ENCODE data around the gene CRNN.

The CRNN gene

DNA sequence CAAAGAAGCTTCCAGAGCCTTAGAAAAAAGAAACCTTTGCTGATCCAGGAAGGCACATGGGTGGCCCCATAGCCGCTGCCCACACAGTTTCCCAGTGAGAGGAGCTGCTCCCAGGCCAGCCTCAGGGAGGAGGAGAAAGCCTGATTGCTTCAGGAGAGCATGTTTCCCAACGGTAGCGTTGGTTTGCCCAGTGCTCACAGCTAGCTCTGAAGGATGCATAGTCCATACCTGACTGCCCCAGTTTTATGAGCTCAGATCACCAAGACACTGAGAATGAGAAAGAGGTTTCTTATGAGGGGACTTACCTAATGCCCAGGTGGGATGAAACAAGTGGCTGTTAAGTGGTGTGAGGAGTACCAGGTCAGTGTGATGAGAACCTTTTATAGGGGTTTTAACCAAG lies at the start of gene CRNN:
CRNN (minus strand) TSS at position 355 of the 400 bp plus-strand sequence. CDS start 2,030 bp downstream, outside the sequence.
- DNase-seq (ENCODE audit: low read depth, low spot score) = no peak

DNA sequence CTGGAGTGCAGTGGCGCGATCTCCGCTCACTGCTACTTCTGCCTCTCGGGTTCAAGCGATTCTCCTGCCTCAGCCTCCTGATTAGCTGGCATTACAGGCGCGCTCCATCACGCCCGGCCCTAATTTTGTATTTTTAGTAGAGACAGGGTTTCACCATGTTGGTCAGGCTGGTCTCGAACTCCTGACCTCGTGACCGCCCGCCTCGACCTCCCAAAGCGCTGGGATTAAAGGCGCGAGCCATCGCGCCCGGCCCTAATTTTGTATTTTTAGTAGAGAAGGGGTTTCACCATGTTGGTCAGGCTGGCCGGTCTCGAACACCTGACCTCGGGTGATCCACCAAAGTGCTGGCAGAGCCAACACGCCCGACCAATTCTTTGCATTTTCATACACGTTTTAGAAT lies 48.6 kb upstream of the CRNN start:
- DNase-seq (ENCODE audit: low read depth, low spot score) = no peak

DNA sequence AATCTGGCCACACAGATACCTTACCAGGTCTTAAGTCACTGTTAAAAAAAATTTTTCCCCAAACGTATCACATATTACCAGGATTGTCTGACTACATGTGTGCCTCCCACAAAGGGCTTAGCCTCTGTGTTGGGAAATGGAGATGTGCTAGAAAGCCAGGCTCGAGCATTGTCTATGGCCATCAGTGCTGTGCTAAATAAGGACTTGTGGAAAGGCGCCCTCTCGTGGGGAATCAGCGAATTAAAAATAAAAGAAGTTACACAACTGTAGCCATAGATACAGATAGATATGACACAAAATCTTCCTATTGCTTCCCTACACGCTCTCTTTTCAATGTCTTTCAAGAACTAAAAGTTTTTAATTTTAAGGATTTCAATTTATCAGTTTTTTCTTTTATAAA lies 47.5 kb upstream of the CRNN start:
- DNase-seq (ENCODE audit: low read depth, low spot score) = peak; percentile 33

DNA sequence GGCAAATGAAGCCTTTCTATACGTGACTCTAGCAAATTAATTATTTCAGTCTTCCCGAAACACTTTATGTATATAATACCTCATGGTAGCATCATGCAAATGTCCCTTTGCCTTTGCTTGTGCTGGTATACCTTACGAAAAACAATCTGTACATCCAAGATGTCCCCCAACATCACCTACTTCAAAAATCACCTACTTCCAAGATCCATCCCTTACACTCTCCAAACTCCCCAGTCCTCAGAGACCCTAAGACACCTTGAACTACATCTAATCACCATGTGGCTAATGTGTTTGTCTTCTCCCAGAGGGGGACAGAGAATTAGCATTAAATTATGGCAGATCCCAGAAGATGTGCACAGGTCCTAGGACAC lies 46.5 kb upstream of the CRNN start:
- DNase-seq (ENCODE audit: low read depth, low spot score) = no peak

DNA sequence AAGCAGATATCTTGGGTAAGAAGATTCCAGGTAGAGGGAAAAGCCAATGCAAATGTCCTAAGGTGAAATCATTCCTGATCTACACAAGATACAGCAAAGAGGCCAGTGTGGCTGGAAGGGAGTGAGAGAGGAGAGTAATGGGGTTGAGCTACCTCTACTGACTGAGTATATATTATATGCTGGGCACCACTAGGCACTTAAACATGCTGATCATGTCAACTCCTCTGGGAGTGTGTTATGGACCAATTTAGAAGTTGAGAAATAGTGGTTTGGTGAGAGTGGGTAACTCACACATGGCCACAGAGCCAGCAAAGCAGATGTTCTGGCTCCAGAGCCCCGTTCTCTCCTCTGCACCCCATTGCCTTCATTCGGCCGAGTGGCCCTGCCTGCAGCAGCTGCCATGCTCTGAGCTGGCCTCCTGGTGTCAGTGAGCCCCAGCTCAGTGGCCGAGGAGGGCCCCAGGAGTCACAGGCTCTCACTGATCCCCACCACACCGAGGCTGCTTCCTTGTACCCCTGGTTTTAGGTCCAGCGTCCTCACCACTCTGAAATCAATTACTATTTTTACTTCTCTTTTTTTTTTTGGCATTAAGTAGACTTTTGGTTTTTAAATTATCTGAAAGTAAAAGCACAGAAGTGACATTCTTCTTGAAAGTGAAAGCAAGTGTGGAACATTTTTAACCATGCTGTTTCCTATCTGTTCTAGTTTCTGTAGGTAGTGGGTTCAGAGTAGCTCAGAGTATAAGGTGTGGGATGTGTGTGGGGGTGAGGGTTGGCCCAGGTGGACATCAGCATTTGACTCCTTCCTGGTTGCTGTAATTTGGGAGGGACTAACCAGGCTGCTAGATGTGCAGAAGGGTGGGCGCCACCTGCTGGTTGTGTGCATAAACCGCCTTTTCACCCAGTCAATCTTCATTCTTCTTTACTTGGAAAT lies 45.8 kb upstream of the CRNN start:
- DNase-seq (ENCODE audit: low read depth, low spot score) = peak; percentile 35

DNA sequence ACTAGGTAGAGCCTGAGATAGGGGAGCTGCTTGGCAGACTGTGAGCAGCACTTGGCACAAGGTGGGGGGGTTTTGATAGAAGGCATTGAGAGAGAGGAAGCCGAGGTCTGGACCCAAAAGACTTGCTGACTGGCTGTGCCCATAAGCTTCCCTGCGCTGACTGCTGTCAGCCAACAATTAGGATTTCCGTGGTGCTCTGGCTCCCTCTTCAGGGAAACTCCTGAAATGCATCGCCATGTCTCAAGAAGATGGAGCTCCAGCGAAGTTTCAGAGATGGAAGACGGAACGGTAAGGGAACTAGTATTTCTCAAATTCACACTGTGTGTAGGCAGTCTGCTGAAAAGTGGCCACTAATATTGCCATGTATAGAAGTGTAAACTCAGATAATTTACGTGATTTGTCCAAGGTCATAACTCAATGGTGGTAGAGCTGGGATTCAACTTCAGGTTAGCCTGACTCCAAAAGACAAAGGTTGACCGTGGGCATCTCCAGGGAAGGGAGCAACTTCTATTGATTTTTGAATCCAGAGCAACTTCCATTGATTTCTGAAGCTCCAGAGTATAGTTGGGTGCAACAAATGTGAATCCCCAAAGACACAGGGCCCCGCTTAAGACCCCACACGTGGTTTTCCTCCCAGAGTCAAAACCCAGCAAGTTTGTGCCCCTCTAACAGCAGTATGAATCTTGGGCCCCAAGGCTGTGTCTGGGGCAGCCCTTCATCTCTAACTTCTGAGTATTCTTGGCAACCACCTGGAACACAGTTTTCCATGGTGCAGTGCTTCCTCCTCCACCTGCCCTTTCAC lies 44.5 kb upstream of the CRNN start:
- DNase-seq (ENCODE audit: low read depth, low spot score) = peak; percentile 50

DNA sequence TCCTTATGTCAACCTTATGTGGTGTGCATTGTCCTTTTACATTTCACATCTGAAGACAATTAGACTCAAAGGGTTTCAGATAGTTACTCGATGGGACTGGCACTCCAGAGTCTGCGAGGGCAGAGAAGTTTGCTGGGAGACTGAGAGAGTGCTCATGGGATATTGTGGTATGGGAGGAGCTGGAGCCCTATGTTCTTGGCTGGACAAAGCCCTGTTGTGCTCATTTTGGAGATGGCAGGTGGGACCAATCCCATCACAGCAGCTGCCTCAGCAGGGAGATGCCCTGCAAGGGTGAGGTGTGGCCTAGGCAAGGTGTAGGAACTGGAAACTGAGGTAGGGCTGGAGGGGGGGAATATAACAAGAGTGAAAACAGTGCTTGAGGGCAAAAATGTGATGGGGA lies 43.5 kb upstream of the CRNN start:
- DNase-seq (ENCODE audit: low read depth, low spot score) = no peak

DNA sequence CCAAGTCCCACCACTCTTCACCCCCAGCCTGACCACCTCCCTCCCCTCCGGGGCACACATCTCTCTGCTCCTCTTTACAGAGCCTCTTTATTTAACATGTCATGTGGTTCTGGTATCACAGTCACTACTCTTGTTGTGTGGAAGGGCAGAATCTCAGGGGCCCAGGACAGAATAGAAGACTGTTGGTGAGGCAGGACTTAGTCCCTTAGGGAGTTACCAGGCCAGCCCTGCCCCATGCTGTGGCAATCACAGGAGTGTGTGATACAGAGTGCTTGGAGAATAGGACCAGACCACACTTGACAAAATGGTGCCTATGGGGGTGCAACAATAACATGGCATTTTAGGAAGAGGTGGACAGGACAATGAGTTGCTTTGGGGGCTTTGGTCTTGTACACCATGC lies 43.0 kb upstream of the CRNN start:
- no peak for DNase-seq (ENCODE audit: low read depth, low spot score)

DNA sequence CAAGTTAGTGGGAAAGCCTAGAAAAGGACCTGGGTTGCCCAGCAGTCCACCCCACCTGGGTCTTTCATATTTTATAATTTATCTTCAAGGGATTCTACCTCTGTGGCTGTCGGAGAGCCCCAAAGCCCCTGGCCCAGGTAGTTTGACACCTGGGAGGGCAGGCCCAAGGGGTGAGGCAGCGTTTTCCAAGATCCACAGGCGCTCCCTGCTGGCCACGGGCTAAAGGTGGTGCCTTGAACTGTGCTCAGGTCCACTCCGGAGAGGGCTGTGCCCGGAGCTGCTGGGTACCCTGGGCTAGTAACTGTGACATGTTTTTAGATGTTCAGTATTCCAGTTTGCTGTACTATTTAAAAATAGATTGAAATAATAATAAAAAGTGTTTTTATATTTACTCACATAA lies 37.2 kb upstream of the CRNN start:
- no peak for DNase-seq (ENCODE audit: low read depth, low spot score)

DNA sequence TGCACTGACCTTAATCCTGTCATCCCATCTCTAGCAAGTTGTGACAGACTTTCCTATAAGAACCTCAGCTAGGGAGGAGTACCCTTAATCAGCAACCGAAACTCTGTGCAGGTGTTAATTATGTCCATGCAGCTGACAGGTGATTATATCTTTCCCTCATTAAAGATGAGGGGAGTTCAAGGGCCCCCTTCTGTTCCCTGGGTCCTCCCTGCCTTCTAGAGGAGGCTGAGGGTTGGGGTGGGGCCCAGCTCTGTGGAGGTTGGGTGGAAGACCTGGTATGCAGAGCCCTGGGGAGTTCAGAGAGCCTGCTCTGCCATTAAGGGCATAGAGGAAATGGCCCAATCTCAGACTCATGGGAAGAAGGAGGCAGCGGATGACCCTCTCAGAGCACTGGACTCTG lies 35.6 kb upstream of the CRNN start:
- no peak for DNase-seq (ENCODE audit: low read depth, low spot score)

DNA sequence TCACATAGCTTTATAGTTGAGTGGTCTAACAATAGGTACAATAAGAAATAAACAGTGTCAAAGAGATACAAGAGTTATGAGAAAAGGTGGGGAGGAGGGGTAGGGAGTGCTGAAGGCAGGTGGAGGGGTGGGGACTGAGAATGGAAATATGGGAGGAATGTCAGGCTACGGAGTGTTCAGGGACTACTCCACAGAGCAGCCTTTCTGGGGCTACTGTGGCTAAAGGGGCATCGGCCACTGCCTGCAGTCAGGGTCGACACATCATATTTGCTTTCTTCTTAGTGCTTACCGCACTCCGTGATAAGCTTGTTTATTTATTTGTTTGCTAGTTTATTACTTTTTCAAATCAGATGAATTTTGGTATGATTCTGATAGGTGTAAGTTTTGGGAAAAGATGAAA lies 34.4 kb upstream of the CRNN start:
- DNase-seq (ENCODE audit: low read depth, low spot score) = no peak

DNA sequence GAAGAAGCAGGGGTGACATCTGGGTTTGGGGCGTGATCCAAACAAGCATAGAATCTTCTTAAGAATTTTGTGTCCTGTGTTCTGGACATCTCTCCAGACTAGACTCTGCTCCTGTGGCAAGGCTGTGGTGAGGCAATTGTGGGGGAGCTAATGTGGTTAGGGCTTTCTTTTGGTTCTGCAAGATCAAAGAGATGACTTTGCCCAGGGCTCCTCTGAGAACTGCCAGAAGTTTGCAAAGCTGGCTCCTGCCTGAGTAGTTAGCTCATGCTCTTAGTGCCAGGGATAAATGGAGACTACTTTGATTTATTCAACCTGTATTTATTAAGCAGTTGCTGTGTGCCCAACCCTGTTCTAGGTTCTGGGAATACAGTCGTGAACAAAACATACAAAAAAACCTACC lies 34.0 kb upstream of the CRNN start:
- DNase-seq (ENCODE audit: low read depth, low spot score) = no peak

DNA sequence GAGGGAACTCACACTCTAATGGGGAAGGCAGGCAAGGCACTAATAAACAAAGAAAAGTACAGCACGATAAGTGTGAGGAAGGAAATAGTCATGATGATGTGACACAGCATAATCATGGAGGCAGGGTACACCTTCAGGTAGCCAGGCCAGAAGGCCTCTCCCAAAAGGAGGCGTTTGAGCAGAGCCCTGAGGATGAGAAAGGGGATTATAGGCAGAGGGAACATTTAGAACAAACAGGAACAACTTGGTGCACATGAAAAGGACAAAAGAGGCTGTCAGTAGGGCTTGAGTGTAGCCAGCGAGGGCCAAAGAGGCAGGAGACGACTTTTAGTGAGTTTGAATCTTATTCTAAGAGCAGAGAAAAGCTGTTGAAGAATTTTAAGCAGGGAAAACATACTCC lies 33.4 kb upstream of the CRNN start:
- DNase-seq (ENCODE audit: low read depth, low spot score) = no peak

DNA sequence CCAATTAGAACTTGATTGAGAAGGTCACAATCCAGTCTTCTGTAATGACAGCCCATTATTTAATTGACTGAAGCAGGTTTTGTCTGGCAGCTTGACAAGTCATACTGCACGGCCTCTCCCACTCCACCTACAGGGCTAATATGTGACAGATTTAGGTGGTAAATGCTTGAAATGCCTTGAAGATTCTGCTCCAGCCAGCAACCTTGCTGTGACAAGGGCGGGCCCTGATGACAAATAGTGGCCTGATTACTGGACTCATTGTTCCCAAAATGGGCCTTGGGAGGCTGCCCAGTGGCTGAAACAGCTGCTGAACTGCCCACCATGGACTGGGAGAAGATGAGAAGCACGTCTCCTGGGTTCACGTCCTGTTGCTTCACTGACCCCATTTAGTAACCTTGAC lies 30.0 kb upstream of the CRNN start:
- DNase-seq (ENCODE audit: low read depth, low spot score) = no peak

DNA sequence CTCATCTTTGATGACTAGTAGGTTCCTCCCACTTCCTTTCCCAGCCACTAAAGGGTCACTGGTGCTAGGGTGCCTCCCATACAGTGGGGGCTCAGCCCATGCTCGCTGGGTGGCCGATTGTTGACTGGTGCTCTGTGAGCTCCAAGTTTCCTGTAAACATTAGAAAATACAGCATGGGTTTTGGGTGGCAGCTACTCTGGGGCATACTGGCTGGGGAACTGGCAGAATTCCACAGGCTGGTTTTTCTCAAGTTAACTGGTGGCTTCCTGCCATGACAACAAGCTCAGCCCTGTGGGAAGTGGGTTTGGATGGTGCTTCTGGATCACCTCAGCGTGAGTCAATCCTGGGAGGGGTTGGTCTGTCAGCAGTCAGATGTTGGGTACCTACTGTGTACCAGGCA lies 28.7 kb upstream of the CRNN start:
- DNase-seq (ENCODE audit: low read depth, low spot score) = no peak

DNA sequence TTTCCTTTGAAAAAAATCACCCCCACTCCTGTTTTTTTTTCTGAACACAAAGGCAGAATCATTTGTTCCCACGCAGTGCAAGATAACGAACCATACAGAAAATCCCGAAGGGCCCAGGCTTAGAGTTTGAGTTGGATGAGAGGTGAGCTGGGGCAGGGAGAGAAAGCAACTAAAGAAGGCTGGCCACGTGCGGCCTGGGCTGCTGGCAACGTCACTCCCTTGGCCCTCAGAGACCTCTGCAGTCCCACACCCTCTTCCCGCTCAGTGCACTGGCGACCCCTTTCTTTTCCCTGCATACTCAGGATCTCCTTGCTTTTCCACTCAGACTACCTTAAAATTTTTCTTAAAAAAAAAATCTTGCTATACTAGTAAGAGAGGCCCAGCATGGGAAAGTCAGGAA lies 28.2 kb upstream of the CRNN start:
- no peak for DNase-seq (ENCODE audit: low read depth, low spot score)

DNA sequence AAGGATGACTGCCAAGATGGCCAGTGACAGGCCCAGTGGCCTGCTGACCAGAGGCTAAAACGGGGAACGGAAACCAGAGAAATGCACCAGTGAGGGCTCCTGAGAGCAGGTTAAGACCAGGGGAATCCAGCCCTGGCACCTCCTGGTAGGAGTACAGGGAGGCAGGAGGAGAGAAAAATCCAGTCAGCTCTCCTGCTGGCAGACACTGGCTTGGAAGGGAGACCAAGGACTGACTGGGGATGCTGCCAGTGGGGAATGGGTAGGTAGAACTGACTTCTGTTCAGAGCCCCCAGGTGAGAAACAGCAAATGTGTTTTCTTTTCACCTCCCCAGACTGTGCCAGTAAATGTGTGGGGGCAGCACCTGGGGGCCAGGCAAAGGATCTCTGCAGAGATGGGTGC lies 27.7 kb upstream of the CRNN start:
- DNase-seq (ENCODE audit: low read depth, low spot score) = no peak

DNA sequence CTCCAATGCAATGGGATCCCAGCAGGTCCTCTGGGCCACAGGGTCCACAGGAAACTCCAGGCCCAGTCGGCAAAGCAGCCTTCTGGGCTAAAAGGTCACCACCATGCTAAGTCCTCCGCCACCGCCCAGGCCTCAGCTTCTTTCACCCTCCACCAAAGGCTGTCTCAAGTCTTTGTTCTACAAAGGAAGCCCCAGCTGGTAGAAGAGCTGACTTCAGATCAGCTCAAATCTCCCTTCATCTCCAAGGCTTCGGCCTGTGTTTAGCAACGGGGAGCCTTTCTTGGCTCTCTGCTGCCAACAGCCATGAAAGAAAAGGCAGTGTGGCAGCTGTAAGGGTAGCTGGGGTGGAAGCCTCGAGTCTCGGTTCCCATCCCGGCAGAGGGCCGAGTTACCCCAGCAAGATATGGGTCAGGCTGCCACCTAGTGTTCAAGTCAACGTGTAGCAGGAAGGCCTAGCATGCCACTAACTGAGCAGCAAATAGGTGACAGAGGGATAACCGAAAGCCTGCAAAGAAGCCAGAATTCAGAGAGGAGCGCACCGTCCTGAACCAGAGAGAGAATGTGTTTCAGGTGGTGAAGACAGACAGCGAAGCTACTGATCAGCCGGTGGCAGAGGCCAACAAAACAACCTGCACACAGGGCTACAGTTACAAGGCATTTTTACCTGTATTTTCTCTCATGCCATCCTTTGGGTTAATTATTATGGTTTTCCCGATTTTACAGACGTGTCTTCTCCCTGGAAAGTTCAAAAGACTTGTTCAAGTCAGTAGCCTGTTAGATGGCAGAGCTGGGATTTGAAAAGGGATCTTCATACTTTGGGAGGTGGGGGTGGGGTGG lies 26.8 kb upstream of the CRNN start:
- peak; percentile 44 for DNase-seq (ENCODE audit: low read depth, low spot score)

DNA sequence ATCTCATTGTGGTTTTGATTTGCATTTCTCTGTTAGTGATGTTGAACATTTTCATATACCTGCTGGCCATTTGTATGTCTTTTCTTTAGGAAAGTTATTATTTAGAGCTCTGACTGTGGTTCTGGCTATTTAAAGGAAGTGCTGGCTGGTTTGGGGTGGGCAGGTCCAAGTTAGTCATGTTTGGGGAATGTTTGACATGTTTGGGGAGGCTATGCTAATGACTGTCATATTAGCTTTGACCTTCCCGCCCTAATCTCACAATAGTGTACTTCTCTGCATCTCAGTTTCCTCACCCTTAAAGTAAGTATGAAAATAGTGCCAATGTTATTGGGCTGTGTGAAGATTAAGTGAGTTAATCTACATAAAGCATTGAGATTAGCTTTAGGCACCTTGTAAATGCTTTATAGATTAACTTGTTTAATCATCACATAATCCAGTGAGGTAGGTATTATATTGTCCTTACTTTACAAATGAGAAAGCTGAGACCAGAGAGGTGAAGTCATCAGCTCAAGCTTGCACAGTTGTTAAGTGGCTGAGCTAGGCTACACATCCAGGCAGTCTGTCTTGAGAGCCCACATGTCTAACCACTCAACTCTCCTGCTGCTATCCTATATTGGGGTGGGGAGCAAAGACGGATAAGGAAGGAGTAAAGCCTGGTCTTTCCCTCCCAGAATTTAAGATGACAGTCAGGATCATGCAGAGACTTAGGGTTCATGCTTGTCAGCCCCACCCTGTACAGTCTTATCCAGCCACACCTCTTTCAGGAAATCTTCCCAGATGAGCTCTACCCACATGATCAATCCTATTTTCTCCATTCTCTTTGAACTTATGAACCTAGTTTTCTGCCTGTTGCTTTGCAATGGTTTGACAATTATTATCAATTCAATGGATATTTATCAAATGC lies 22.8 kb upstream of the CRNN start:
- DNase-seq (ENCODE audit: low read depth, low spot score) = no peak

DNA sequence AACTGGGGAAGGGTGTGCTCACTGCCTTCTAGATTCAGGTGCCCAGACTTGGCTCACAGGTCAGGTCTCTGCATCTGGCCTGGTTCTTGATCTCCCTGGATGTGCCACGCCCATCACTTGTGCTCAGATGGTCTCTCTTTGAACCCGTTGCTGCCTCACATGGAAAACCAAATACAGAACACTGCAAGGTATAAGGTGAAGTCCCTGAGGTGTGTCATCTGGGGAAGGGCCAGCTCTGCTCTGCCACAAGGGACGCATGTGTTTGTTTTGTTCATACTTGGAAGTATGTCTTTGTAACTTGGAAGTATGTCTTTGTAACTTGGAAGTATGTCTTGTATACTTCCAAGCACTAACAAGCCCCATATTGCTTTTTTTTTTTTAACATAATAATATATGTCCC lies 13.4 kb upstream of the CRNN start:
- no peak for DNase-seq (ENCODE audit: low read depth, low spot score)

DNA sequence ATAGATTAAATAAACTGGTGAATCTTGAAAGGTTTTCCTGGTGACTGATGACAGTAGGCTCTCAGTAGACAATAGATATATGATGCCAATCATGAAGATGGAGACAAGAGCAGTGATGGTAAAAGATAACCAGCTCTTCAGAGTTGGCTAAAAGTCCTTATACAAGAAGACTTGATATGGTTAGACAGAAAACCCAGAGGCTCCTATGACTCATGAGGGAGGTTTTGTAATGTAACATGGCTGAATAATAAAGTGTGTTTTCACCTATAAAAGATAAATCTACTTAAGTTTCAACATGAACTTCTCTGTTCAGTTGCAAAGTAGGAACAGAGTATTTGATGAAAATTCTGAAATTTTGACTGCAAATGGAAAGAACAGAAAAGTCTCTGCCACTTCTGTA lies 12.7 kb upstream of the CRNN start:
- no peak for DNase-seq (ENCODE audit: low read depth, low spot score)
